HepG2 (cell line): ENCODE results near the gene STXBP2. TPM values are rescaled to one million over a fixed set of nuclear protein-coding genes. Genes with fewer than 3 reads are reported as not detected.
A peak's percentile ranks its signal among the peaks of the same experiment; 100 is the strongest.

Experiments used
- ATAC-seq: fragments of 200-7000 bp; cut with Tn5 transposase; 3 replicates; pipeline ENCODE4 v1.9.1; 2020; ENCODE audit warnings: mild to moderate bottlenecking, moderate library complexity
- BruUV-seq: library from RNA; stranded (reverse); fragments of 400-500 nt; replicated peaks from 2 replicates; lab custom pipeline; 2021; lab: Mats Ljungman, UMichigan
- CTCF ChIA-PET: fragments of 300-600 bp; formaldehyde crosslinking; extraction: SDS; loops from one replicate; lab custom pipeline; 2021; ENCODE audit warnings: low total read pairs, inconsistent platforms, low intra/inter-chr PET ratio; lab: Yijun Ruan, JAX
- POLR2A ChIA-PET: fragments of 350-600 bp; sonication (Branson Sonifier 250); formaldehyde crosslinking; loops from one replicate; lab custom pipeline; 2020; ENCODE audit warnings: antibody characterized with exemption, inconsistent platforms; lab: Yijun Ruan, JAX
- DNase-seq: peaks from one replicate; pipeline ENCODE4 v3.0.0-alpha.2; 2015; ENCODE audit warnings: low spot score
- FAIRE-seq: peaks from 3 replicates; lab custom pipeline; 2011; peaks lifted over from hg19 to GRCh38; lab: Jason Lieb, UNC
- H2AFZ ChIP-seq: one replicate; pipeline ENCODE4 v1.6.1; 2011; ENCODE audit warnings: low read length, inconsistent platforms
- H3K27ac ChIP-seq: fragments of 300-600 bp; 3 replicates; pipeline ENCODE4 v1.8.0; 2011; ENCODE audit warnings: mixed run types, mild to moderate bottlenecking, mixed read lengths, low read length, inconsistent platforms; ENCODE audit not compliant: insufficient read depth; ENCODE audit errors: extremely low read length
- H3K27me3 ChIP-seq, 2 experiments: fragments of 200-600 bp in 1 of 2; 2 replicates in 1 of 2; 3 replicates in 1 of 2; pipeline versions ENCODE4 v1.6.0 to v1.8.0; 2011; ENCODE audit warnings: low read length in 2 of 2, mild to moderate bottlenecking in 2 of 2, moderate library complexity in 2 of 2, inconsistent platforms in 1 of 2; ENCODE audit not compliant: insufficient read depth in 2 of 2, control insufficient read depth in 1 of 2
- H3K36me3 ChIP-seq, 2 experiments: fragments of 200-600 bp in 1 of 2; replicated peaks in 1 of 2; 2 replicates in 1 of 2; 3 replicates in 1 of 2; pipeline versions ENCODE4 v1.5.1 to v1.8.0; 2011; ENCODE audit warnings: low read length in 2 of 2, inconsistent platforms in 1 of 2; ENCODE audit not compliant: insufficient read depth in 2 of 2, control insufficient read depth in 1 of 2
- H3K4me1 ChIP-seq: 2 replicates; pipeline ENCODE4 v1.5.1; 2012; ENCODE audit warnings: low read length, inconsistent platforms; ENCODE audit not compliant: insufficient read depth
- H3K4me2 ChIP-seq: 2 replicates; pipeline ENCODE4 v1.6.0; 2011; ENCODE audit warnings: low read depth, low read length, inconsistent platforms
- H3K4me3 ChIP-seq, 3 experiments: fragments of 200-600 bp in 1 of 3; sonication (generic), shearing (Covaris generic) in 1 of 3; replicated peaks in 1 of 3; 2 replicates each; pipeline ENCODE4 v1.5.1; 2011 to 2016; ENCODE audit warnings: low read length in 3 of 3, inconsistent platforms in 2 of 3, low read depth in 2 of 3, mild to moderate bottlenecking in 2 of 3, control low read depth in 1 of 3, mixed read lengths in 1 of 3; ENCODE audit not compliant: insufficient read depth in 1 of 3
- H3K79me2 ChIP-seq: one replicate; pipeline ENCODE4 v1.6.1; 2011; ENCODE audit warnings: low read length, inconsistent platforms; ENCODE audit not compliant: insufficient read depth
- H3K9ac ChIP-seq: 2 replicates; pipeline ENCODE4 v1.6.0; 2011; ENCODE audit warnings: mild to moderate bottlenecking, low read depth, low read length, inconsistent platforms; ENCODE audit not compliant: insufficient read depth
- H3K9me3 ChIP-seq: 2 replicates; pipeline ENCODE4 v1.5.1; 2012; ENCODE audit warnings: mild to moderate bottlenecking, low read length
- H4K20me1 ChIP-seq: 2 replicates; pipeline ENCODE4 v1.6.0; 2011; ENCODE audit warnings: inconsistent platforms, mild to moderate bottlenecking, low read length, moderate library complexity; ENCODE audit not compliant: insufficient read depth
- BCL3 ChIP-seq: sonication (generic); formaldehyde crosslinking; IDR thresholded peaks from 2 replicates; pipeline ENCODE4 v1.5.1; 2020; ENCODE audit warnings: mild to moderate bottlenecking, missing genetic modification reagents, moderate library complexity
- CEBPB ChIP-seq: IDR thresholded peaks from 2 replicates; pipeline ENCODE4 v1.6.1; 2011; ENCODE audit warnings: low read depth, low read length, improper control_type of control experiment, borderline replicate concordance
- GATAD2A ChIP-seq: IDR thresholded peaks from 2 replicates; pipeline ENCODE4 v1.6.1; 2016
- LRRFIP1 ChIP-seq: sonication (generic); formaldehyde crosslinking; conservative IDR thresholded peaks from 2 replicates; pipeline ENCODE4 v1.4.0; 2020; ENCODE audit warnings: missing genetic modification reagents
- NR2F1 ChIP-seq, 2 experiments: fragments of 450-650 bp in 1 of 2; formaldehyde crosslinking in 1 of 2; IDR thresholded peaks; 2 replicates each; pipeline versions ENCODE4 v1.5.0 to v1.6.1; 2016 to 2020; ENCODE audit warnings: mild to moderate bottlenecking in 1 of 2, missing compliant biosample characterization in 1 of 2, missing genetic modification reagents in 1 of 2, moderate library complexity in 1 of 2
- NR2F6 ChIP-seq, 2 experiments: IDR thresholded peaks; 2 replicates each; pipeline ENCODE4 v1.6.1; 2016; ENCODE audit warnings: antibody characterized with exemption in 1 of 2, mild to moderate bottlenecking in 1 of 2
- PLSCR1 ChIP-seq: sonication (generic); formaldehyde crosslinking; IDR thresholded peaks from 2 replicates; pipeline ENCODE4 v1.5.0; 2020; ENCODE audit warnings: missing genetic modification reagents, mild to moderate bottlenecking, borderline replicate concordance
- ZMYM3 ChIP-seq: sonication (generic); formaldehyde crosslinking; IDR thresholded peaks from 2 replicates; pipeline ENCODE4 v1.5.1; 2020; ENCODE audit warnings: mild to moderate bottlenecking, missing genetic modification reagents
- ZNF280B ChIP-seq: sonication (generic); formaldehyde crosslinking; IDR thresholded peaks from 2 replicates; pipeline ENCODE4 v1.5.0; 2020; ENCODE audit warnings: missing genetic modification reagents, mild to moderate bottlenecking, borderline replicate concordance
- ZNF362 ChIP-seq: sonication (generic); formaldehyde crosslinking; IDR thresholded peaks from 2 replicates; pipeline ENCODE4 v1.4.0; 2020; ENCODE audit warnings: missing genetic modification reagents, mild to moderate bottlenecking, borderline replicate concordance
- ZNF770 ChIP-seq: sonication (generic); formaldehyde crosslinking; IDR thresholded peaks from 2 replicates; pipeline ENCODE4 v1.5.0; 2020; ENCODE audit warnings: mild to moderate bottlenecking, missing genetic modification reagents
- WGBS: methylation state at CpG from one replicate; pipeline ENCODE4 v1.1.6; 2017; ENCODE audit warnings: low lambda C conversion rate; 5-methylcytosine and 5-hydroxymethylcytosine counted together
- in situ Hi-C: cut with HindIII; loops from 2 replicates; pipeline ENCODE4 v1.10.0; 2017; ENCODE audit warnings: low pct_unique_long_range_greater_than_20kb; ENCODE audit not compliant: extremely low pct_ligation_motif_present
- intact Hi-C: fragments of 100-400 bp; cut with micrococcal nuclease; formaldehyde crosslinking; loops from one replicate; pipeline ENCODE4 v1.10.0; 2022; ENCODE audit not compliant: unreplicated experiment
- polyA plus RNA-seq, 8 experiments: library from polyadenylated mRNA; depleted of rRNA in 3 of 8; stranded (reverse) in 7 of 8; unstranded in 1 of 8; fragments of >200 nt; fragmentation: Illumina TruSeq in 4 of 8; extraction: Trizol in 4 of 8; gene quantifications; 2 replicates each; pipeline versions ENCODE4 v1.2.1 to v1.2.3, GENCODE V29; 2011 to 2016; ENCODE audit warnings: low read depth in 4 of 8, missing spikeins in 1 of 8, mixed read lengths in 1 of 8; ENCODE audit not compliant: insufficient read depth in 1 of 8
- total RNA-seq, 5 experiments: library from RNA; depleted of rRNA; stranded (reverse); fragments of >200 nt; fragmentation: Illumina TruSeq; extraction: Trizol; gene quantifications; 2 replicates each; pipeline ENCODE4 v1.2.3, GENCODE V29; 2016; ENCODE audit warnings: low read depth in 1 of 5

Gene STXBP2
- total and polyA plus RNA-seq, 2 of the 13 experiments (the other 11 are each of a cell fraction or from before 2014, with no cell fraction given) = 22.8 to 40.1 TPM

- BruUV-seq = no TSS peak
- Histone ChIP-seq H3K36me3 (no peaks in the 10 kb centered on the region), H3K9me3 (no peaks in the 10 kb centered on the region), H3K27ac (no peak overlapping the region), H3K27me3 (no peaks in the 10 kb centered on the region; a peak in 1 of 5 replicates), H3K4me3 (no peak overlapping the region), H4K20me1 (no peaks in the 10 kb centered on the region), H3K4me1 (peaks cover 20% of the 10 kb centered on the region), H3K9ac (no peak overlapping the region), H3K79me2 (no peaks in the 10 kb centered on the region), H3K4me2 (peak overlapping the region; percentile 28; the same call in 1 of the 2 replicates), H2AFZ (no peak overlapping the region)
- peak; percentile 48 for ATAC-seq
- no peak for FAIRE-seq
- WGBS = 2% methylated on average over 8 of the region's 14 CpGs
- TF ChIP-seq ZNF770 (CRISPR knock-in tag) (peak; percentile 80), CEBPB (peak; percentile 50), NR2F1 (CRISPR knock-in tag; IDR thresholded peaks at IDR 0.05) (peak; percentile 44 to 49; a peak in 1 of 4 replicates), LRRFIP1 (CRISPR knock-in tag) (no peak), ZNF280B (CRISPR knock-in tag) (no peak), ZMYM3 (CRISPR knock-in tag) (0 out of 2 replicates have a peak, but pooled peaks have one; percentile 7), GATAD2A (CRISPR knock-in tag) (peak; percentile 17; the same call in 1 of the 2 replicates), NR2F6 (IDR thresholded peaks at IDR 0.05) (peak; percentile 44; the same call in 1 of the 2 replicates), NR2F6 (CRISPR knock-in tag; IDR thresholded peaks at IDR 0.05) (no peak), BCL3 (CRISPR knock-in tag) (no peak), ZNF362 (CRISPR knock-in tag) (peak; percentile 71; the same call in 1 of the 2 replicates), PLSCR1 (CRISPR knock-in tag) (no peak)
- POLR2A ChIA-PET = interaction anchor here (0.7 to 1.4 kb wide), 2 partner anchors 61 to 365 kb away, joined by 3 to 4 read pairs; partner anchors contain the start of gene CAMSAP3
- in situ Hi-C loops = no loop called here
- no peak for DNase-seq
- intact Hi-C loops = no loop called here
- CTCF ChIA-PET = no interaction called here
These were observed 20.3 kb downstream of the STXBP2 start for GRCh38 chr19:7657131-7657751.
